ENCODE results near the gene PCDH17.

Gene PCDH17

DNA sequence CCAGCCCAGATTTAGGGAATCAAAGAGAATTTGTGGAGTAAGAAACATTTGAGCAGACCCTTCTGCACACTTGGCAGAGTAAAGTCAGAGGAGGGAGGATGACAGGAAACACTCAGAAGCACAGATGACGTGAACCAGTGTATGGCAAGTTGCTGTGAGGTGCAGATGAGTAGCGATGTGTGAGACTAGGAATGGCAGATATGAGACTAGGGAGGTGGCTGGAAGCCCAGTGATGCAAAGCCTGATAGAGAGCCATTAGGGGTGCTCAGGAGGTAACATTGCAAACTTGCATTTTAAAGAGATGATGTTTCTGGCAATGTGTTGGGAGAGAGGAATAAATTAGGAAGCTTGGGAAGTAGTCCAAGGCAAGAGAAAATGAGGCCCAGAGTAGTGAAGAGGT is 44.0 kb downstream of the PCDH17 start:
- TF ChIP-seq, protein P1, sequence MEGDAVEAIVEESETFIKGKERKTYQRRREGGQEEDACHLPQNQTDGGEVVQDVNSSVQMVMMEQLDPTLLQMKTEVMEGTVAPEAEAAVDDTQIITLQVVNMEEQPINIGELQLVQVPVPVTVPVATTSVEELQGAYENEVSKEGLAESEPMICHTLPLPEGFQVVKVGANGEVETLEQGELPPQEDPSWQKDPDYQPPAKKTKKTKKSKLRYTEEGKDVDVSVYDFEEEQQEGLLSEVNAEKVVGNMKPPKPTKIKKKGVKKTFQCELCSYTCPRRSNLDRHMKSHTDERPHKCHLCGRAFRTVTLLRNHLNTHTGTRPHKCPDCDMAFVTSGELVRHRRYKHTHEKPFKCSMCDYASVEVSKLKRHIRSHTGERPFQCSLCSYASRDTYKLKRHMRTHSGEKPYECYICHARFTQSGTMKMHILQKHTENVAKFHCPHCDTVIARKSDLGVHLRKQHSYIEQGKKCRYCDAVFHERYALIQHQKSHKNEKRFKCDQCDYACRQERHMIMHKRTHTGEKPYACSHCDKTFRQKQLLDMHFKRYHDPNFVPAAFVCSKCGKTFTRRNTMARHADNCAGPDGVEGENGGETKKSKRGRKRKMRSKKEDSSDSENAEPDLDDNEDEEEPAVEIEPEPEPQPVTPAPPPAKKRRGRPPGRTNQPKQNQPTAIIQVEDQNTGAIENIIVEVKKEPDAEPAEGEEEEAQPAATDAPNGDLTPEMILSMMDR (conservative IDR thresholded peaks at IDR 0.05; ENCODE audit: low read depth, low read length) = no peak
- H3K4me3 ChIP-seq (ENCODE audit: low read length) = no peak overlapping the region
- no peak for DNase-seq (ENCODE audit: low read depth)

DNA sequence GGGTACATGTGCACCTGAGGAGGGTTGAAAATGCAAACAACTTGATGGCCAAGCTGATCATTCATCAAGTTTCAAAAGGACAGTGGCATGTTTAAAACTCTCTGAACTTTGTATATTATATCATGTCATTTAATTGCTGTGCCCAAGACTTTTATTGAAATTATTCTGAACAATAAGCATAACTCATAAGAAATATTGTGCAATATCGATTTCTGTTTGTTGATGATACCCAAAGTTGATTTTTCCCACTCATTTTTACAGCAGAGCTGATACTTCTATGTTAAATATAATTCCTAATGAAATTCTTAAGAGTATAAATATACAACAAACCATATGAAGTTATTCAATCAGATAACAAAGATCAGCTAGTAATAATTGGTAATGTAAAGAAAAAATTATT is 49.1 kb downstream of the PCDH17 start:
- no peak overlapping the region for H3K4me3 ChIP-seq (ENCODE audit: low read length)
- no peak for DNase-seq (ENCODE audit: low read depth)
- TF ChIP-seq, protein P1 (conservative IDR thresholded peaks at IDR 0.05; ENCODE audit: low read depth, low read length) = no peak

DNA sequence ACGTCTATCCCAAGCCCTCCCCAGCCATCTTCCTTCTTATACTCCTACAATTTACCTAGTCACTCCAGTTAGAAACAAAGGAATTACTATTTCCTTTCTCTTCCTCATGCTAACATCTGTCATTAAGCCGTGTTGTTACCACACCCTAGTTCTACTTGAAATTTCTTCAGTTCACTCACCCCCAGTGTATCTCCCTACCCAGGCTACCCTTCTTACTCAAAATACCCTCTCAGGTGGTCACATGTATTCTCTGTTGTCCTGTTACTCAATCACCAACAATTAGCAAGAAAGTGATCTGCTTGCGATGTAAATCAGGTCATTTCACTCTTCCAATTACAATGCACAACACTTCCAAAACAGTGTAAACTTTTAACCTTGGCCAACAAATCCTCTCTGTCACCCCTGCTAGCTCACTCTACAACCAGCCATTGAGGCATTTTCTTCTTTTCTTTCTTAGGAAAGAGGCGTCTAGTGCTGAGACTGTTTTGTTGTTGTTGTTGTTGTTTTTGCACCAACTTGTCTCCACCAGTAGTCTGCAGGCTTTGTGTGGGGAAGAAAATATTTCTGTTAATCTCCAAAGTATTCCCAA is 50.7 kb downstream of the PCDH17 start:
- TF ChIP-seq, protein P1 (conservative IDR thresholded peaks at IDR 0.05; ENCODE audit: low read depth, low read length) = no peak
- H3K4me3 ChIP-seq (ENCODE audit: low read length) = no peak overlapping the region
- no peak for DNase-seq (ENCODE audit: low read depth)

DNA sequence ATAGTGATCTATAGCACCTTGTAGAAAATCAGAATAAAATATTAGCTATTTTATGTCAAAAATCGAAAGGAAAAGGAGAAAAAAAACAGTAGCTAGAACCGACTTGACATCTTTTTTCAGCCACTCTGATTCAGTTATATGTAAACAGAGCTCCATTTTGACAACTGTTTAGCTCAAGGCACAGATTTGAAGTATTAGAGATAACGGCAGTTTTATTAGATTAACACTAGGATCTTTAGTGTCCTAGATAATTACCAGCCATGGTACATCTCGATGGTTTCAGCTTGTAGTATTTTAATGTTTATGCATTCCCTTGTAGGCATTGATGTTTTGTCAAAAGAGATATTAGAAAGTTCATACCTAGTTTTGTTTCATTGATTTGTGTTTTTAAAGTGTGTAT is 67.3 kb downstream of the PCDH17 start:
- TF ChIP-seq, protein P1 (conservative IDR thresholded peaks at IDR 0.05; ENCODE audit: low read depth, low read length) = no peak
- DNase-seq (ENCODE audit: low read depth) = no peak

DNA sequence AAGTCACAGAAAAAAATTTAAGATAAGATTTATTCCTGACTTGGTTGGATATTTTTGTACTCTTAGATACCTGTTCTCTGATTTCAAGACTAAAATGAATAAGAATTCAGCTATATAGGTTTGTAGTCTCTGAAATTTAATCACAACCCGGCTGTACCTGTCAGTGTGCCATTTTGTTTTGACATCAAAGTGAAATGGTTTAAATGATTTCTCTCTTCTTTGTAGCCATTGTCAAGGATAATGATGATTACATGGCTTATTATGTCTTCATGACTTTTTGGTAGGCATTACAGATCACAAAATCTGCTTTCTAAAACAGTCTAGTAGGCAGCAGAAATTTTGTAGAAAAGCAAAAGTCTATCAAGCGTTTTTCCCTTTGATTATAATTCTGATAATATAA is 72.5 kb downstream of the PCDH17 start:
- TF ChIP-seq, protein P1 (conservative IDR thresholded peaks at IDR 0.05; ENCODE audit: low read depth, low read length) = no peak
- H3K4me3 ChIP-seq (ENCODE audit: low read length) = no peak overlapping the region
- DNase-seq (ENCODE audit: low read depth) = no peak

More for the DNA sequence above, 67.3 kb downstream of the PCDH17 start:
- no peak overlapping the region for H3K4me3 ChIP-seq (ENCODE audit: low read length)

DNA sequence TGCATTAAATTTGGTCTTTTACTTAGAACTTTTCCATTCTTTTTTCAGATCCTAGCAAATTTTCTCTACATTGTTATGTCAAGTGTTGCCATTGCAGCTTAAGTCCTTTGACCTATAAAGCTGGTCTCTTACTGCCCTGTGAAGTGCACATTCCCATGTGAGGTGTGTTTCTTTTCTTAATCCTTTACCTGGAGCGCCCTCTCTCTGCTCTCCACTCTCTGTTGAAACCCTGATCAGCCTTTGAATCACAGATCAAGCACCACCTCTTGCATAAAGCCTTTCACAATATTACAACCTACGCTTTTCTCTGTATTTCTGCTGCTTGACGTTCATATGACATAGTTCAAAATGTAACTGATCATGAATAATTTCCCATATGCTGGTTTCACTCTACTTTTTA is 84.8 kb downstream of the PCDH17 start:
- no peak for DNase-seq (ENCODE audit: low read depth)
- H3K4me3 ChIP-seq (ENCODE audit: low read length) = no peak overlapping the region
- TF ChIP-seq, protein P1 (conservative IDR thresholded peaks at IDR 0.05; ENCODE audit: low read depth, low read length) = no peak

DNA sequence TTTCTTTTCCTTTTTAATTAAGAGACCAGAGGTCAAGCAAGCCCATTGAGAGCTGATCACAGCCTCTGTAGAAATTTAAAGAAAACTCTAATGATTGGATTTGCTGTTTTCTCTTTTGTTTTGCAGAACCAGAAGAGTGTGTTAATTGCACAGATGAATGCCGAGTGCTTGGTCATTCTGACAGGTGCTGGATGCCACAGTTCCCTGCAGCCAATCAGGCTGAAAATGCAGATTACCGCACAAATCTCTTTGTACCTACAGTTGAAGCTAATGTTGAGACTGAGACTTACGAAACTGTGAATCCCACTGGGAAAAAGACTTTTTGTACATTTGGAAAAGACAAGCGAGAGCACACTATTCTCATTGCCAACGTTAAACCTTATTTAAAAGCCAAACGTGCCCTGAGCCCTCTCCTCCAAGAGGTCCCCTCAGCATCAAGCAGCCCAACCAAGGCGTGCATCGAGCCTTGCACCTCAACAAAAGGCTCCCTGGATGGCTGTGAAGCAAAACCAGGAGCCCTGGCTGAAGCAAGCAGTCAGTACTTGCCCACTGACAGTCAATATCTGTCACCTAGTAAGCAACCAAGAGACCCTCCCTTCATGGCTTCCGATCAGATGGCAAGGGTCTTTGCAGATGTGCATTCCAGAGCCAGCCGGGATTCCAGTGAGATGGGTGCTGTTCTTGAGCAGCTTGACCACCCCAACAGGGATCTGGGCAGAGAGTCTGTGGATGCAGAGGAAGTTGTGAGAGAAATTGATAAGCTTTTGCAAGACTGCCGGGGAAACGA is 93.1 kb downstream of the PCDH17 start:
- no peak for DNase-seq (ENCODE audit: low read depth)
- TF ChIP-seq, protein P1 (conservative IDR thresholded peaks at IDR 0.05; ENCODE audit: low read depth, low read length) = no peak
- H3K4me3 ChIP-seq (ENCODE audit: low read length) = no peak overlapping the region
